NCI-H146 treated with DMSO at 0.1 percent for 48 hours (cell line): ENCODE data around the gene CD47.

Experiments used
- DNase-seq: peaks from one replicate; lab custom pipeline; 2025; ENCODE audit not compliant: unreplicated experiment; lab: John Stamatoyannopoulos, UW

CD47 gene

GRCh38 chr3:108018552-108018951 is 72.3 kb downstream of the CD47 start:
- DNase-seq, result no peak

- no peak for DNase-seq
Measured at GRCh38 chr3:108017587-108017986, 73.2 kb downstream of the CD47 start.

GRCh38 chr3:108014943-108015342 is 75.9 kb downstream of the CD47 start:
- no peak for DNase-seq

- no peak for DNase-seq
Measured at GRCh38 chr3:108013141-108014055, 77.4 kb downstream of the CD47 start.

- no peak for DNase-seq
Measured at GRCh38 chr3:108012304-108012703, 78.5 kb downstream of the CD47 start.

GRCh38 chr3:108011616-108012015 is 79.2 kb downstream of the CD47 start:
- DNase-seq, result no peak

GRCh38 chr3:108008931-108009639 is 81.7 kb downstream of the CD47 start:
- DNase-seq, result no peak

GRCh38 chr3:108008106-108008505 is 82.7 kb downstream of the CD47 start:
- no peak for DNase-seq

GRCh38 chr3:108006881-108007331 is 83.9 kb downstream of the CD47 start:
- DNase-seq, result no peak

- peak; percentile 73 for DNase-seq
Measured at GRCh38 chr3:108006077-108006771, 84.6 kb downstream of the CD47 start.

- DNase-seq, result no peak
Measured at GRCh38 chr3:108004647-108005046, 86.2 kb downstream of the CD47 start.

- no peak for DNase-seq
Measured at GRCh38 chr3:108001457-108001856, 89.4 kb downstream of the CD47 start.

- DNase-seq, result no peak
Measured at GRCh38 chr3:107999215-107999775, 91.5 kb downstream of the CD47 start.

- no peak for DNase-seq
Measured at GRCh38 chr3:107997671-107998070, 93.2 kb downstream of the CD47 start.

- no peak for DNase-seq
Measured at GRCh38 chr3:107995823-107996222, 95.0 kb downstream of the CD47 start.

- peak; percentile 30 for DNase-seq
Measured at GRCh38 chr3:107994956-107995715, 95.7 kb downstream of the CD47 start.

GRCh38 chr3:107994181-107994580 is 96.7 kb downstream of the CD47 start:
- DNase-seq, result no peak

GRCh38 chr3:107993771-107994170 is 97.1 kb downstream of the CD47 start:
- no peak for DNase-seq
